ENCODE measurements around the gene ANGPT4. TPM values are rescaled to one million over a fixed set of nuclear protein-coding genes. Genes with fewer than 3 reads are reported as not detected.

ANGPT4 gene
- total and polyA plus RNA-seq, 2 of the 13 experiments (the other 11 are each of a cell fraction or from before 2014, with no cell fraction given): not detected

GRCh38 chr20:845226-845868 is 70.8 kb downstream of the ANGPT4 start (continued):
- TF ChIP-seq, protein P1, sequence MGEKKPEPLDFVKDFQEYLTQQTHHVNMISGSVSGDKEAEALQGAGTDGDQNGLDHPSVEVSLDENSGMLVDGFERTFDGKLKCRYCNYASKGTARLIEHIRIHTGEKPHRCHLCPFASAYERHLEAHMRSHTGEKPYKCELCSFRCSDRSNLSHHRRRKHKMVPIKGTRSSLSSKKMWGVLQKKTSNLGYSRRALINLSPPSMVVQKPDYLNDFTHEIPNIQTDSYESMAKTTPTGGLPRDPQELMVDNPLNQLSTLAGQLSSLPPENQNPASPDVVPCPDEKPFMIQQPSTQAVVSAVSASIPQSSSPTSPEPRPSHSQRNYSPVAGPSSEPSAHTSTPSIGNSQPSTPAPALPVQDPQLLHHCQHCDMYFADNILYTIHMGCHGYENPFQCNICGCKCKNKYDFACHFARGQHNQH (CRISPR knock-in tag; IDR thresholded peaks at IDR 0.05): no peak
- TF ChIP-seq NBN (conservative IDR thresholded peaks at IDR 0.05): no peak

DNA sequence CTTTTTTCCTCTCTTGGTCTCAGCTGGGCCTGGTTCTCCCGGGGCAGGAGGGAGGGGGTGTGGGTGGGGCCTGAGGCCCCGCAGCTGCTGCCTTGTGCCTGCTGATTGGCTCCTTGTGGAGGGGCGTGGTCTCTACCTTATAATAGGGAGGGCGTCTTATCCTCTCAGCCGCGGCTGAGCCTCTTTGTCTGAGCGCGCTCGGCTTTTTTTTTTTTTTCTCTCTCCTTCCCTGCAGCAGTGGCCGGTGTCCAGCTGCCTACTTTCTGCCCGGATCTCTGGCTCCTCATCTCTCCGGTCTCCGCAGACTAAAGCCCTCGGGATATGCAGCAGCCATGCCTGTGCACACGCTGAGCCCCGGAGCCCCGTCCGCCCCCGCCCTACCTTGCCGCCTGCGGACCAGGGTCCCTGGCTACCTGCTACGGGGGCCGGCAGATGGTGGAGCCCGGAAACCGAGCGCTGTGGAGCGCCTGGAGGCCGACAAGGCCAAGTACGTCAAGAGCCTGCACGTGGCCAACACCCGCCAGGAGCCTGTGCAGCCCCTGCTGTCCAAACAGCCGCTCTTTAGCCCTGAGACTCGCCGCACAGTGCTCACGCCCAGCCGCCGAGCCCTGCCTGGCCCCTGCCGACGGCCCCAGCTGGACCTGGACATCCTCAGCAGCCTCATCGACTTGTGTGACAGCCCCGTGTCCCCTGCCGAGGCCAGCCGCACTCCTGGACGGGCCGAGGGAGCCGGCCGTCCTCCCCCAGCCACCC is 71.5 kb downstream of the ANGPT4 start:
- no peak overlapping the region for H2AFZ ChIP-seq (ENCODE audit: low read length)
- peaks cover 12% of the 10 kb centered on the region for H3K4me1 ChIP-seq (ENCODE audit: insufficient read depth, low read length)
- no peaks in the 10 kb centered on the region for H4K20me1 ChIP-seq (ENCODE audit: insufficient read depth, low read length)
- H3K9ac ChIP-seq (ENCODE audit: insufficient read depth, low read depth, low read length): no peak overlapping the region
- 83% methylated on average over 40 of the region's 47 CpGs for WGBS (ENCODE audit: low lambda C conversion rate)
- in situ Hi-C loops (cut with HindIII; ENCODE audit: extremely low pct_ligation_motif_present, low pct_unique_long_range_greater_than_20kb): no loop called here
- BruUV-seq (replicated peaks): no TSS peak
- FAIRE-seq: no peak
- no peaks in the 10 kb centered on the region for H3K36me3 ChIP-seq (replicated peaks in 1 of 2; ENCODE audit: control insufficient read depth in 1 of 2, insufficient read depth in 2 of 2, low read length in 2 of 2)
- peak; percentile 58 for DNase-seq (ENCODE audit: low spot score)
- no peaks in the 10 kb centered on the region for H3K79me2 ChIP-seq (ENCODE audit: insufficient read depth, low read length)
- intact Hi-C loops (cut with micrococcal nuclease; ENCODE audit: unreplicated experiment): no loop called here
- H3K4me2 ChIP-seq (ENCODE audit: low read depth, low read length): no peak overlapping the region
- ChIA-PET POLR2A (no interaction called here), CTCF (ENCODE audit: low intra/inter-chr PET ratio, low total read pairs) (no interaction called here)
- peak; percentile 14 for TF ChIP-seq HNRNPLL (IDR thresholded peaks at IDR 0.05; ENCODE audit: low read depth, low read length, poor library complexity, severe bottlenecking)
- no peak for TF ChIP-seq ZNF33A (CRISPR knock-in tag; IDR thresholded peaks at IDR 0.05; ENCODE audit: borderline replicate concordance)
- no peak for TF ChIP-seq ZIK1 (CRISPR knock-in tag; IDR thresholded peaks at IDR 0.05; ENCODE audit: borderline replicate concordance, low read depth)
- TF ChIP-seq SP5 (CRISPR knock-in tag; IDR thresholded peaks at IDR 0.05; ENCODE audit: borderline replicate concordance, low read depth): no peak
- no peak for TF ChIP-seq PLRG1 (conservative IDR thresholded peaks at IDR 0.05)
- TF ChIP-seq THRA (CRISPR knock-in tag; IDR thresholded peaks at IDR 0.05; ENCODE audit: borderline replicate concordance): no peak
- no peak for TF ChIP-seq ZNF292 (CRISPR knock-in tag; IDR thresholded peaks at IDR 0.05; ENCODE audit: borderline replicate concordance, low read depth)
- H3K27ac ChIP-seq (ENCODE audit: extremely low read length, insufficient read depth, low read length): no peak overlapping the region
- no peaks in the 10 kb centered on the region for H3K27me3 ChIP-seq (ENCODE audit: control insufficient read depth in 1 of 2, insufficient read depth in 2 of 2, low read length in 2 of 2)
- peak; percentile 68 for ATAC-seq
- no peaks in the 10 kb centered on the region for H3K9me3 ChIP-seq (ENCODE audit: low read length)
- no peak overlapping the region for H3K4me3 ChIP-seq (replicated peaks in 1 of 3; ENCODE audit: insufficient read depth in 1 of 3, low read depth in 2 of 3, low read length in 3 of 3)
